ENCODE measurements around the gene OR51L1.
"Not testable (repeated sequence)": the region's sequence is repeated elsewhere in the genome, so short reads cannot be mapped to it uniquely, and the experiment has no call there.

Gene OR51L1

DNA sequence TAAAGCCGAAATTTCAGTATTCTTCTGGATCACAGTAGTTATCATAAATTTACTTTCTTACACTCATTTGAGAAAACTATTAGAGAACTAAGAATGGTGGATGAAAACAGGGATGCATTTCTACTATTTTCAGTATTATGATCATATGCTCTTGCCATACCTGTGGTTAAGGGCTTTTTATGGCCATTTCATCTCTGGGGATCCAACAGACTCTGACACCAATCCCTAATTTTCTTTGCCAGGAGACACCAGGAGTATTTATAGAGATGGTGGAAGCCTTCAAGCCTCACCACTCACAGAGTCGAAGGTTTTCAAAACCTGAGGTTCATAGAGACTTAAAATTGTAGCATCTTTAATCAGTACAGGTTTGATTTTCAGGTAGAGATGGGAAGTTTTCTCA, at the start of gene OR51L1:
Gene OR51L1 (plus strand): TSS at position 301 of the 400 bp plus-strand sequence. CDS start 4,132 bp downstream, outside the sequence.
- DNase-seq (ENCODE audit: low spot score) = no peak

DNA sequence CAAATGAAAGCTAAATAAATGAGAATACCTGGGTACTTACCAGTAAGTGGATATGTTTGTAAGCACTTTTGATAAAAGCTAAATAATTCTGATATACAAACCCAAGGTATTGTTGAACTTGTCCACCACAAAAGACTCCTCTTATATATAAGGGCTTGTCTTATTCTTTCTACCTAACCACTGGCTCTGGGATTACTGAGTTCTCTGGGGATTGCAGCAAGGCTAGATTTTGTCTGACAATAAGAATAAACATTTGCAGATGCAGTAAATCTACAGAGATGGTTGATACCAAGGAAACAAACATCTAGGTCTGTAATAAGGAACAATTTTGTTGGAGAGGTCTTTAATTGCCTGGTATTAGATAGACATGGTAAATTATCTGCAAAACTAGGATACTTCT, 47.1 kb upstream of the OR51L1 start, which contains the start of gene OR51A4:
Gene OR51A4 (minus strand): TSS at position 101 of the 400 bp plus-strand sequence. CDS start 505 bp downstream, outside the sequence.
- no peak for DNase-seq (ENCODE audit: low spot score)

DNA sequence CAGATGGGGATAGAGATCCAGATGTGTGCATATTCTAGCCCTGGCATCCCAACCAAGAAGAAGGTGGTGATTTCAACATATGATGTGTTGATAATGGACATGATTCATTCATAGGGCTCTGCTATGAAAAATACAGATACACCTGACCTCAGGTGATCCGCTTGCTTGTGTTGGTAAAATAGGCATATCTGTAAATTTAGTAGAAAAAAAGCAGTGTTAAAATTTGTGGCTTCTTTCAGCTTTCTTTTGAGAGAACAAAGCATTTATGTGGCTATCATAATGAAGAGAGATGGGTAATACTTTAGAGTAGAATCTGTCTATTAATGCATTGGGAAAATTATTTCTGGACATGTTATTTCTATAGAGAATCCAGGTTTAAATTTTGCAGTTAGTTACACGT, 39.0 kb upstream of the OR51L1 start, which contains the start of gene OR51A2:
Gene OR51A2 (minus strand): TSS at position 101 of the 400 bp plus-strand sequence. CDS start 0 bp downstream, at position 101.
- DNase-seq (ENCODE audit: low spot score) = not testable (repeated sequence)

DNA sequence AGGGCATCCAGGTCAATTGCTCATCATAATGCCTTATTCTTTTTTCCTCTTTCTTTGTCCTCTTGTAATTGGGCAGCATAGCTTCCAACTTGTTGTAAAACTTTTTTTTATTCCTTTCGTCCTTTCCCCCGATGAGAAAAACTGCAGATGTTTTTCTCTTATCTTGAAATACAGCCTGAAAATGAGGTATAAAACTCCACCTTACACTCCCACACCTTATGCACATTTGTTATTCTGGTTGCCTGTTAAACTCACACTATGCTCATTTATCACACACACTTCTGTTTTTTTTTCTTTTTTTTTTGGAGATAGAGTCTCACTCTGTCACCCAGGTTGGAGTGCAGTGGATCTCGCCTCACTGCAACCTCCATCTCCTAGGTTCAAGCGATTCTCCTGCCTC, 37.3 kb upstream of the OR51L1 start:
- DNase-seq (ENCODE audit: low spot score) = no peak

GRCh38 chr11:4960877-4961276, 33.8 kb upstream of the OR51L1 start:
- DNase-seq (ENCODE audit: low spot score) = no peak

GRCh38 chr11:4962816-4963215, 31.8 kb upstream of the OR51L1 start:
- DNase-seq (ENCODE audit: low spot score) = no peak

- DNase-seq (ENCODE audit: low spot score) = no peak
Observed at GRCh38 chr11:4975436-4975835, 19.2 kb upstream of the OR51L1 start.

GRCh38 chr11:4979036-4979435, 15.6 kb upstream of the OR51L1 start:
- DNase-seq (ENCODE audit: low spot score) = no peak

- no peak for DNase-seq (ENCODE audit: low spot score)
Observed at GRCh38 chr11:4982678-4983077, 12.0 kb upstream of the OR51L1 start.

- DNase-seq (ENCODE audit: low spot score) = no peak
Observed at GRCh38 chr11:4983841-4984240, 10.8 kb upstream of the OR51L1 start.

DNA sequence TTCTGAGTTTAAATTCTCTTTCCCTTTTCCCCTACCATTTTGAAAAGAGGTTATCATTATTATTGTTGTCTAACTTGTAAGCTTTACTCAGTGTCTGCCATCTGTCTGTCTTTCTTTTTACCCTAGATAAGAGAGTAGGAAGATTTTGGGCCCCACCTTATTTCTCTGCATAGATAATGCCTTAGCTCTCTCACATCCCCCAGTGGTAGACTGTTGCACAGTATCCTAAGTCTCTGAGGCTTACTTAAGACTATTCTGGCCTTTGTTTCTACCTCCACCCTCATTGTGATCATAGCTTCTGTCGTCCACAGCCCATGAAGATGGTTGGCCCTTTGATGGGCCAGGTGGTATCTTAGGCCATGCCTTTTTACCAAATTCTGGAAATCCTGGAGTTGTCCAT, 3.6 kb upstream of the OR51L1 start:
- no peak for DNase-seq (ENCODE audit: low spot score)

- DNase-seq (ENCODE audit: low spot score) = peak; percentile 51
Observed at GRCh38 chr11:5004424-5005274, 10.0 kb downstream of the OR51L1 start.

GRCh38 chr11:5007561-5007960, 12.9 kb downstream of the OR51L1 start:
- DNase-seq (ENCODE audit: low spot score) = no peak

DNA sequence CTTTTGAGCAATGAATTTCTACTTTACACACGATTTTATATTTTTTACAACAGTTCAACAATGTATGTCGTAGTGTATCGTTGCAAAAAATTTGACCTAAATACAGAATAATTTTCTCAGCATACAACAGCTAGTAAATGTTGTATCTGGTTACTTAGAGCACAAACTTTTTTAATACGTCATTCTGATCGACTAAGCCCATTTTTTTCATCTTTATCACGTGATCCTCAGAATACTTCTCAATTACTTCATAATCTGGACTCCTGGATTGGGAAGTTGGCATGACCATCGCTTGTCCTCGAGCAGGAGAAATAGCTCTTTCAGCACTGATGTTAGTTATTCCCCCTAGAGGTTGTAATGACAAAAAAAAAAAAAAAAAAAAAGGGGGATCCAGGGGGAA, 16.6 kb downstream of the OR51L1 start:
- no peak for DNase-seq (ENCODE audit: low spot score)

DNA sequence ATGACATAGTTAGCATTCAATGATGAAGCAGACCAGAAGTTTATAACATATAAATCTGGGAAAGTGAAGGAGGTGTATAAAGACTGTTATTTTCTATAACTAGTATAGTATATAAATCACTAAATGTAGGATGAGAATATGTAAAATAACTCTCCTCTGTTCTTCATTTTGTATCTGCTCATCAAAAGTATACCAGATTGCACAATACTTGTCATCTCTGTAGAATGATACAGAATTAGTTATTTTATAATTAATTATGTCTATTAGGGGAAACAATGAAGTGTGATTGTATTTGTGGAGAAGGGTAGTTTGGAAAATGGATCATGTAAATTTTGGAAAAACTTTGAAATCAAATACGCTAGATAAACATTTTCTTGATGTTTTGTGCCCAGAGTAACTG, 18.4 kb downstream of the OR51L1 start:
- DNase-seq (ENCODE audit: low spot score) = no peak

DNA sequence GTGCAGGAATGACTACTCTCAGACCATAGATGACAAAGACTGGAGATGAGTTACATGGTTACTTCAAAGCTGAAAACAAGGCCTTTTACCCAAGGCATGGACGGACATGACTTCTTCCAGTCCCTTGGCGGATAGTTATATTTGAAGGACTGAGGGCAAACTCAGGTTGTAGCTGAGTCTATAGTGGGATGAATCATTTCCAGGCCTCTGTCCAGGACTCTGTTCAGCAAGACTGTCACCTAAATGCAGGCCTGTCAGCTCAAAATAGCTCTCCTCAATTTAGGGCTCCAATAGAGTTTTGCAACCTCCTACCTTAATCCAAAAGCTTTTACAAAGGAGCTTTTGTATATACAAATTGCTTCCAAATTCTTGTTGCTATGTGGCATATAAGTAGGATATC, 27.3 kb downstream of the OR51L1 start:
- DNase-seq (ENCODE audit: low spot score) = no peak

- DNase-seq (ENCODE audit: low spot score) = no peak
Observed at GRCh38 chr11:5036669-5037068, 42.0 kb downstream of the OR51L1 start.

DNA sequence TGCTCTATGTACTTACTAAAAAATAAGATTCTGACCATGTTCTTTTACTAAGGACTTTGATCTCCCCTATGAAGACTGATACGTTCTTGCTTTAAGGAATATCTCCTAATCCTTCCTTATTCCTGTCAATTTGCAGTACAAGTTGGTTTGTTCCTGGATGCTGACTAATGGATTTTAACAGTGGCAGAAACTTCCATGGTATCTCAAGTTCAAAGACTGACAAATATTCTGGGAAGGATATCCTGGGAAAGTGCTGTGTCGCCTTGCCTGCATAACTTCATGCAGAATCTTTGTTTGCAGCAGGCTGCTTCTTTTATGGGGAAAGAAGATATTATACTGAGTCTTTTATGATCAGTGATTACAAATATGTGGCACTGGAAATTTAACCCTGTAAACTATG, 43.3 kb downstream of the OR51L1 start:
- DNase-seq (ENCODE audit: low spot score) = no peak

DNA sequence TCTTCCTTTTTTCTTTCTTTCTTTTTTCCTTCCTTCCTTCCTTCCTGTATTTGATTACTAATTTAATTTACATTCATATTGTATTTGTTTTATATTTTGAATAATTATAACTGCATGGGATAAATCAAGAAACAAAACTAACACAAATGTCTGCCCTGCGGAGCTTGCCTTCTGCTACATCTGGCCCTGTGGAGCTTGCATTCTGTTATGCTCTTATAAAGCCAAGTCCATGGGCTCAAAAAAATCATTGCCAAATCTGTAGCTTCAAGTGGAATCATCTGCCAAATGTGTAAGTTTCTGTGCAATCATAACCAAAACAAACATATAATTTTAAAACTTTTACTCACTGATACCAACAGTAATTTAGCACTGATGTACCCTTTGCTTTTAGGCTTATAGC, 43.7 kb downstream of the OR51L1 start:
- no peak for DNase-seq (ENCODE audit: low spot score)

DNA sequence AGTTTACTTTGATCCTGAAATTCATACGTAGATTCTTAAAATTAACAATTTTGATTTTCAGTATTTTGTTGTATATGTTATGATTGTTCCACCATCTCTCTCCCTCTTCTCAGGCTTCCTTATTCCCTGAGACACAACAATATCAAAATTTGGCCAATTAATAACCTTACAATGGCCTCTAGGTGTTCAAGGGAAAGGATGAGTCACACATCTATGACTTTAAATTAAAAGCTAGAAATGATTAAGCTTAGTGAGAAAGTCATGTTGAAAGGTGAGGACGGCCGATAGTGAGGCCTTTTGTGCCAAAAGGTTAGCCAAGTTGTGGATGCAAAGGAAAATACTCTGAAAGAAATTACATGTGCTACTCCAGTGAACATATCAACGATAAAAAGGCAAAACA, 46.2 kb downstream of the OR51L1 start:
- DNase-seq (ENCODE audit: low spot score) = no peak

- DNase-seq (ENCODE audit: low spot score) = no peak
Observed at GRCh38 chr11:5042091-5042490, 47.4 kb downstream of the OR51L1 start.

GRCh38 chr11:5043380-5043779, 48.7 kb downstream of the OR51L1 start:
- no peak for DNase-seq (ENCODE audit: low spot score)

DNA sequence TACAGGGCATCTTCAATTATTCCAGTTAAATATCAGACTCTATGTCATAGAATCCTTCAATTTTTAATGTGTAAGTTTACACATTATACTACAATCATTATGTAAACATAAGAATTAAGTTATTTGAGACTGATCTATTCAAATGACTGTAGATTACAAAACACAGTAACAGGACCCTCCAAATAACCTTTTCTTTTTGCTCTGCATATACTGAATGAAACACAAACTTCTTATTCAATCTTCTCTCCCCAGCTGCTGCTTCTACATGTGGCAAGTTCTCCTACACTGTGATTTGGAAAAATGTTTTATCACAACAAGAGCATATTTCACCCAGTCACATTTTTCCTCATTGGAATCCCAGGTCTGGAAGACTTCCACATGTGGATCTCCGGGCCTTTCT, 51.6 kb downstream of the OR51L1 start, which contains the start of gene OR52J3:
Gene OR52J3 (plus strand): TSS at position 301 of the 400 bp plus-strand sequence. CDS start 0 bp downstream, at position 301.
- DNase-seq (ENCODE audit: low spot score) = no peak

Data from LoVo (cell line).